Activated CD4-positive, alpha-beta T cell treated with anti-CD3 and anti-CD28 coated beads, Interleukin-10, Interleukin-2, amounts not matched to agents 100 ng/mL and 50 ng/mL, durations not matched to agents 16 hours and 8 hours (primary cell): ENCODE results near the gene TUNAR.
A peak's percentile ranks its signal among the peaks of the same experiment; 100 is the strongest.

Experiments
- DNase-seq: peaks from one replicate; pipeline ENCODE4 v3.0.0-alpha.2; 2020

TUNAR gene

GRCh38 chr14:95876761-95877538, at the start of gene TUNAR:
Gene TUNAR (plus strand): TSS chr14:95876832.
- no peak for DNase-seq

GRCh38 chr14:95828649-95829265, 47.9 kb upstream of the TUNAR start:
- DNase-seq = no peak

GRCh38 chr14:95829321-95829720, 47.3 kb upstream of the TUNAR start:
- DNase-seq = no peak

- DNase-seq = no peak
These were observed 46.2 kb upstream of the TUNAR start for GRCh38 chr14:95830386-95830785.

GRCh38 chr14:95831041-95831440, 45.6 kb upstream of the TUNAR start:
- DNase-seq = no peak

GRCh38 chr14:95831468-95831867, 45.2 kb upstream of the TUNAR start:
- no peak for DNase-seq

GRCh38 chr14:95832012-95832411, 44.6 kb upstream of the TUNAR start:
- DNase-seq = no peak

- DNase-seq = no peak
These were observed 43.2 kb upstream of the TUNAR start for GRCh38 chr14:95833429-95833828.

GRCh38 chr14:95834496-95834895, 42.1 kb upstream of the TUNAR start:
- no peak for DNase-seq

- DNase-seq = peak; percentile 52
These were observed 41.4 kb upstream of the TUNAR start for GRCh38 chr14:95835121-95835730.

GRCh38 chr14:95838862-95839261, 37.8 kb upstream of the TUNAR start:
- DNase-seq = no peak

- DNase-seq = no peak
These were observed 36.4 kb upstream of the TUNAR start for GRCh38 chr14:95840094-95840700.

- DNase-seq = no peak
These were observed 35.0 kb upstream of the TUNAR start for GRCh38 chr14:95841668-95842067.

- DNase-seq = no peak
These were observed 26.9 kb upstream of the TUNAR start for GRCh38 chr14:95849761-95850160.

GRCh38 chr14:95850429-95850828, 26.2 kb upstream of the TUNAR start:
- no peak for DNase-seq

- DNase-seq = no peak
These were observed 21.0 kb upstream of the TUNAR start for GRCh38 chr14:95855606-95856005.

GRCh38 chr14:95857275-95857674, 19.4 kb upstream of the TUNAR start:
- no peak for DNase-seq

- no peak for DNase-seq
These were observed 17.7 kb upstream of the TUNAR start for GRCh38 chr14:95858893-95859292.

GRCh38 chr14:95862243-95862642, 14.4 kb upstream of the TUNAR start:
- DNase-seq = no peak

GRCh38 chr14:95863295-95863694, 13.3 kb upstream of the TUNAR start:
- no peak for DNase-seq

GRCh38 chr14:95869776-95870175, 6.9 kb upstream of the TUNAR start:
- DNase-seq = no peak

GRCh38 chr14:95870772-95871171, 5.9 kb upstream of the TUNAR start:
- no peak for DNase-seq

GRCh38 chr14:95871531-95871930, 5.1 kb upstream of the TUNAR start:
- DNase-seq = no peak

GRCh38 chr14:95872777-95873176, 3.9 kb upstream of the TUNAR start:
- DNase-seq = no peak
